ENCODE data around the gene CNBD2.
A peak's percentile ranks its signal among the peaks of the same experiment; 100 is the strongest.

Gene CNBD2

DNA sequence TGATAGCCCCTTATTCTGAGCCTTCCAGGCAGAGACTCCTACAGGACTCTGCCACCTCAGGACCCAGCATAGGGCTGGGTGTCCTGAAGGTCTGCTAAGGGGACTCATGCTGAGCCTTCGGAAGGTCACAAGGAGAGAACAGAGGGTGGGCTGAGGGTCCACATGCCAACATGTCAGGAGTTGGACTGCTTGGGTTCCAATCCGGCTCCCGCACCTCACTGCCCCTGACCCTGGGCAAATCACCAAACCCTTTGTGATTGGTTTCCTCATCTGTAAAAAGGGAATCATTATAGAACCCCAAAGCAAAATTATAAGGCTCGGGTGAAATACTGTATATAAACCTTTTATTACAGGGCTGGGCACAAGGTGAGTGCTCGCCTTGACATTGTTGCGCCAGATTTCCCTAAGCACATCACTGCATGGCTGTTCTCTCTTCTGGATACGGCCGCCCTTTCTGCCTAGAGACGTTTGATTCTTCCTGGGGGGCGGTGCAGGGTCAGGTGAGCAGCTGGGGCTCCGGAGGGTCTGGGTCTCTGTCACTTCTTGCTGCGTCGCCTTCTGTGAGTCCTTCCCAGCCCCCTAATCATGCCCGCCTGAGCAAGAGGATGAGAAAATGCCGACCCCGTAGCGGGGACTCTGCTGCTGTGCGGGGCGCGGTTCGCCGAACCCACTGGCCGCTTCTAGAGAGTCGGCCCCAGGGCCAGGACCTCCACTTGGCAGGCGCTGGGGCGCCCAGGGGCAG, 95.7 kb downstream of the CNBD2 start:
- TF ChIP-seq FOXP2 (optimal IDR thresholded peaks at IDR 0.05; ENCODE audit: borderline replicate concordance, extremely low read depth, extremely low read length, insufficient read depth) (no peak), TAF1 (IDR thresholded peaks at IDR 0.05; ENCODE audit: borderline replicate concordance, insufficient read depth, low read length) (no peak), SIN3A (IDR thresholded peaks at IDR 0.05; ENCODE audit: borderline replicate concordance, insufficient read depth, low read length) (no peak), POLR2AphosphoS5 (IDR thresholded peaks at IDR 0.05; ENCODE audit: low read depth, low read length) (no peak)
- TF ChIP-seq, protein P1, sequence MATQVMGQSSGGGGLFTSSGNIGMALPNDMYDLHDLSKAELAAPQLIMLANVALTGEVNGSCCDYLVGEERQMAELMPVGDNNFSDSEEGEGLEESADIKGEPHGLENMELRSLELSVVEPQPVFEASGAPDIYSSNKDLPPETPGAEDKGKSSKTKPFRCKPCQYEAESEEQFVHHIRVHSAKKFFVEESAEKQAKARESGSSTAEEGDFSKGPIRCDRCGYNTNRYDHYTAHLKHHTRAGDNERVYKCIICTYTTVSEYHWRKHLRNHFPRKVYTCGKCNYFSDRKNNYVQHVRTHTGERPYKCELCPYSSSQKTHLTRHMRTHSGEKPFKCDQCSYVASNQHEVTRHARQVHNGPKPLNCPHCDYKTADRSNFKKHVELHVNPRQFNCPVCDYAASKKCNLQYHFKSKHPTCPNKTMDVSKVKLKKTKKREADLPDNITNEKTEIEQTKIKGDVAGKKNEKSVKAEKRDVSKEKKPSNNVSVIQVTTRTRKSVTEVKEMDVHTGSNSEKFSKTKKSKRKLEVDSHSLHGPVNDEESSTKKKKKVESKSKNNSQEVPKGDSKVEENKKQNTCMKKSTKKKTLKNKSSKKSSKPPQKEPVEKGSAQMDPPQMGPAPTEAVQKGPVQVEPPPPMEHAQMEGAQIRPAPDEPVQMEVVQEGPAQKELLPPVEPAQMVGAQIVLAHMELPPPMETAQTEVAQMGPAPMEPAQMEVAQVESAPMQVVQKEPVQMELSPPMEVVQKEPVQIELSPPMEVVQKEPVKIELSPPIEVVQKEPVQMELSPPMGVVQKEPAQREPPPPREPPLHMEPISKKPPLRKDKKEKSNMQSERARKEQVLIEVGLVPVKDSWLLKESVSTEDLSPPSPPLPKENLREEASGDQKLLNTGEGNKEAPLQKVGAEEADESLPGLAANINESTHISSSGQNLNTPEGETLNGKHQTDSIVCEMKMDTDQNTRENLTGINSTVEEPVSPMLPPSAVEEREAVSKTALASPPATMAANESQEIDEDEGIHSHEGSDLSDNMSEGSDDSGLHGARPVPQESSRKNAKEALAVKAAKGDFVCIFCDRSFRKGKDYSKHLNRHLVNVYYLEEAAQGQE (IDR thresholded peaks at IDR 0.05; ENCODE audit: insufficient read depth in 1 of 2, low read depth in 2 of 2, low read length in 2 of 2), result no peak

DNA sequence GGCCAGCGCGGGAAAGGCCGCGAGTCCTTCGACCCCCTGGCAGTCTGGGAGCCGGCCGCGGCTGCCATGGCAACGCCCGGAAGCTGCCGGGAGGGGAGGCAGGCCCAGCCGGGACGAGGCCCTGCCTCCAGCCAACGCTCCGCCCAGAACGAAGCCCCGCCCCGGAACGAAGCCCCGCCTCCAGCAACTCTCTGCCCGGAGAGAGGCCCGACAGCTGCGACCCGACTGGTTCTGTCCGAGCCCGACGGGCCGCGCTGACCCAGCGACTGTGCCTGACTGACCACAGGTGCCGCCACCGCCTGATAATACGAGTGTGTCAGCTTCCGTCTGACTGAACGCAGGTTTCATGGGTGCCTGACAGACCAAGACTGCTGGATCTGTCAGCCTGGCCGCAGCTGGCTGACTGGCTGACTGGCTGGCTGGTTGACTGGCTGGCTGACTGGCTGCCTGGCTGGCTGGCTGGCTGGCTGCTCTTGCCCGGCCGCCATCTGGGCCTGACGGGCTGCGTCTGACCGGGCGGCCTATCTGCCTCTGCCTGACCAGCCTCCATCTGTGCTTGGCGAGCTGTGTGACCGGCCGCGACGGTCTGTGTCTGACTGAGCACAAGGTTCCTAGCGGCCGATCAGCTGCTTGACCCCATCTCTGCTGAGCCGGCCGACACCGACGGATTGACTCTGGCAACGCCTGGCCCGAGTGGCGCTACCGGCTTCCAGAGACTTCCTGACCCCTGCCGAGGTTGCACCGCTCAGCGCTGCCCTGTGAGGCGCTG, 96.5 kb downstream of the CNBD2 start:
- TF ChIP-seq SIN3A (IDR thresholded peaks at IDR 0.05; ENCODE audit: borderline replicate concordance, insufficient read depth, low read length), result no peak
- TF ChIP-seq POLR2AphosphoS5 (IDR thresholded peaks at IDR 0.05; ENCODE audit: low read depth, low read length), result peak; percentile 69; the same call in 1 of the 2 replicates
- TF ChIP-seq, protein P1 (IDR thresholded peaks at IDR 0.05; ENCODE audit: insufficient read depth in 1 of 2, low read depth in 2 of 2, low read length in 2 of 2), result no peak
- no peak for TF ChIP-seq TAF1 (IDR thresholded peaks at IDR 0.05; ENCODE audit: borderline replicate concordance, insufficient read depth, low read length)
- TF ChIP-seq FOXP2 (optimal IDR thresholded peaks at IDR 0.05; ENCODE audit: borderline replicate concordance, extremely low read depth, extremely low read length, insufficient read depth), result peak; percentile 16

GRCh38 chr20:36065427-36065998, 97.1 kb downstream of the CNBD2 start:
- no peak for TF ChIP-seq SIN3A (IDR thresholded peaks at IDR 0.05; ENCODE audit: borderline replicate concordance, insufficient read depth, low read length)

GRCh38 chr20:36066777-36067176, 98.4 kb downstream of the CNBD2 start:
- TF ChIP-seq FOXP2 (optimal IDR thresholded peaks at IDR 0.05; ENCODE audit: borderline replicate concordance, extremely low read depth, extremely low read length, insufficient read depth) (no peak), POLR2AphosphoS5 (IDR thresholded peaks at IDR 0.05; ENCODE audit: low read depth, low read length) (no peak)

DNA sequence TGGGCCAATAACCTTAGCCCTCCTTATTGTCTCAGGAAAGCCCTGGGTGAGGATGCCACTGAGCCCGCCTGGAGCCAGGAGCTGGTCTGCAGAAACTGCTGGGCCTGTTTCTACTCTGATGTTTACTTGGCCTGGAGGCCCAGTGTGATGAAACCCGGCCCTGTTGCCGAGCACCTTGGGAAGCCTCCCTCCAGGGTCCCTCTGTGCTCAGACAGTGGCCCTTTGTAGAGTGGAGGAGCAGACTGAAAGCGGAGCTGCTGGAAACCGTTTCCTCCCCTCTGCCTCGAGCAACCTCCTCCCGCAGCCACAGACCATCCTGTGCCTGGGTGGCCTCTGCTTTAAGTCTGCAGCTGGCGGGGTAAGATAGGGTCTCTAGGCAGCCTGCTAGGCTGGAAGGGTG, 102.1 kb downstream of the CNBD2 start:
- no peak for TF ChIP-seq POLR2AphosphoS5 (IDR thresholded peaks at IDR 0.05; ENCODE audit: low read depth, low read length)
- TF ChIP-seq FOXP2 (optimal IDR thresholded peaks at IDR 0.05; ENCODE audit: borderline replicate concordance, extremely low read depth, extremely low read length, insufficient read depth), result no peak
- TF ChIP-seq SIN3A (IDR thresholded peaks at IDR 0.05; ENCODE audit: borderline replicate concordance, insufficient read depth, low read length), result no peak
- TF ChIP-seq TAF1 (IDR thresholded peaks at IDR 0.05; ENCODE audit: borderline replicate concordance, insufficient read depth, low read length), result no peak

DNA sequence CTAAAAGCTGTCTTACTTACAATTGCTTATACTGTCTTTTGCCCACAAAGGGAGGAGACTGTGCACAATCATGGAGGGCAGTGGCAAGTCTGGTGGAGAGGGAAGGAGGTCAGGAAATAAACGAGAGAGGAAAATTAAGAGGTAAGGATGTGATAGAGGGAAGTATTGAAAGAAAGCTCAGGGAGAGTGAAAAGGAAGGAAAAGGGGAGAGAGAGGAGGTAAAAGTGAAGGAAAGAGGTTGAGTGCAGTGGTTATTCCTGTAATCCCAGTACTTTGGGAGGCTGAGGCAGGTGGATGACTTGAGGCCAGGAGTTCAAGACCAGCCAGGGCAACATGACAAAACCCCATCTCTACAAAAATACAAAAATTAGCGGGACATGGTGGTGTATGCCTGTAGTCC, 103.5 kb downstream of the CNBD2 start:
- TF ChIP-seq TAF1 (IDR thresholded peaks at IDR 0.05; ENCODE audit: borderline replicate concordance, insufficient read depth, low read length), result no peak
- TF ChIP-seq FOXP2 (optimal IDR thresholded peaks at IDR 0.05; ENCODE audit: borderline replicate concordance, extremely low read depth, extremely low read length, insufficient read depth), result no peak
- TF ChIP-seq POLR2AphosphoS5 (IDR thresholded peaks at IDR 0.05; ENCODE audit: low read depth, low read length), result no peak
- TF ChIP-seq SIN3A (IDR thresholded peaks at IDR 0.05; ENCODE audit: borderline replicate concordance, insufficient read depth, low read length), result no peak
- TF ChIP-seq, protein P1 (IDR thresholded peaks at IDR 0.05; ENCODE audit: insufficient read depth in 1 of 2, low read depth in 2 of 2, low read length in 2 of 2), result no peak

All from PFSK-1 (cell line).